DND-41 (cell line): ENCODE results near the gene CLDN11.

Experiments used
- CTCF ChIP-seq: IDR thresholded peaks from 2 replicates; pipeline ENCODE4 v1.5.1; 2012; ENCODE audit warnings: borderline replicate concordance, low read length, moderate library complexity, mild to moderate bottlenecking; ENCODE audit not compliant: poor library complexity, severe bottlenecking; ENCODE audit errors: extremely low read depth
- EZH2 ChIP-seq: IDR thresholded peaks from 3 replicates; pipeline ENCODE4 v1.6.1; 2012; ENCODE audit warnings: borderline replicate concordance, low read depth, mild to moderate bottlenecking, moderate library complexity, low read length, inconsistent platforms; ENCODE audit not compliant: severe bottlenecking

- TF ChIP-seq CTCF = no peak
- TF ChIP-seq EZH2 = no peak
Measured at GRCh38 chr3:170428095-170428494, 9.4 kb downstream of the CLDN11 start.
